ENCODE results near the gene NKD1.

NKD1 gene

GRCh38 chr16:50638816-50639670 lies 90.8 kb downstream of the NKD1 start:
- DNase-seq (ENCODE audit: insufficient read length, low spot score) (no peak), FAIRE-seq (no peak)

GRCh38 chr16:50640391-50640790 lies 92.2 kb downstream of the NKD1 start:
- FAIRE-seq (no peak), DNase-seq (ENCODE audit: insufficient read length, low spot score) (no peak)

GRCh38 chr16:50640919-50641817 lies 93.0 kb downstream of the NKD1 start:
- DNase-seq (ENCODE audit: insufficient read length, low spot score) (no peak), FAIRE-seq (no peak)

GRCh38 chr16:50641818-50642187 lies 93.6 kb downstream of the NKD1 start:
- FAIRE-seq (no peak), DNase-seq (ENCODE audit: insufficient read length, low spot score) (no peak)

- DNase-seq (ENCODE audit: insufficient read length, low spot score), result no peak
- FAIRE-seq, result no peak
These were observed 94.2 kb downstream of the NKD1 start for GRCh38 chr16:50642349-50642748.

- DNase-seq (ENCODE audit: insufficient read length, low spot score), result no peak
- no peak for FAIRE-seq
These were observed 95.0 kb downstream of the NKD1 start for GRCh38 chr16:50643192-50643591.

- DNase-seq (ENCODE audit: insufficient read length, low spot score) (no peak), FAIRE-seq (no peak)
These were observed 96.0 kb downstream of the NKD1 start for GRCh38 chr16:50644245-50644644.

GRCh38 chr16:50644729-50645128 lies 96.5 kb downstream of the NKD1 start:
- peak; percentile 39 for DNase-seq (ENCODE audit: insufficient read length, low spot score)
- FAIRE-seq, result peak; percentile 28

GRCh38 chr16:50645563-50646220 lies 97.5 kb downstream of the NKD1 start:
- no peak for DNase-seq (ENCODE audit: insufficient read length, low spot score)
- no peak for FAIRE-seq

GRCh38 chr16:50646345-50646744 lies 98.1 kb downstream of the NKD1 start:
- no peak for DNase-seq (ENCODE audit: insufficient read length, low spot score)
- FAIRE-seq, result no peak

GRCh38 chr16:50651835-50652438 lies 103.7 kb downstream of the NKD1 start:
- FAIRE-seq (no peak), DNase-seq (ENCODE audit: insufficient read length, low spot score) (no peak)

- no peak for FAIRE-seq
- DNase-seq (ENCODE audit: insufficient read length, low spot score), result no peak
These were observed 104.7 kb downstream of the NKD1 start for GRCh38 chr16:50652836-50653425.

- no peak for DNase-seq (ENCODE audit: insufficient read length, low spot score)
- FAIRE-seq, result no peak
These were observed 105.7 kb downstream of the NKD1 start for GRCh38 chr16:50653633-50654519.

GRCh38 chr16:50655558-50656055 lies 107.4 kb downstream of the NKD1 start:
- no peak for FAIRE-seq
- no peak for DNase-seq (ENCODE audit: insufficient read length, low spot score)

GRCh38 chr16:50657241-50657640 lies 109.0 kb downstream of the NKD1 start:
- no peak for FAIRE-seq

GRCh38 chr16:50659806-50660205 lies 111.6 kb downstream of the NKD1 start:
- FAIRE-seq (no peak), DNase-seq (ENCODE audit: insufficient read length, low spot score) (no peak)

More at GRCh38 chr16:50657241-50657640, 109.0 kb downstream of the NKD1 start:
- no peak for DNase-seq (ENCODE audit: insufficient read length, low spot score)

GRCh38 chr16:50662306-50662940 lies 114.2 kb downstream of the NKD1 start:
- DNase-seq (ENCODE audit: insufficient read length, low spot score), result no peak
- FAIRE-seq, result no peak

GRCh38 chr16:50664270-50664669 lies 116.1 kb downstream of the NKD1 start:
- FAIRE-seq, result no peak
- no peak for DNase-seq (ENCODE audit: insufficient read length, low spot score)

Measured in HTR-8/SVneo (cell line).